Measurements from ENCODE around the gene TLK2. TPM values are rescaled to one million over a fixed set of nuclear protein-coding genes. Genes with fewer than 3 reads are reported as not detected.

TLK2 gene
- total and polyA plus RNA-seq, 5 donors: 14.6 to 29.1 (median 27.1) TPM

DNA sequence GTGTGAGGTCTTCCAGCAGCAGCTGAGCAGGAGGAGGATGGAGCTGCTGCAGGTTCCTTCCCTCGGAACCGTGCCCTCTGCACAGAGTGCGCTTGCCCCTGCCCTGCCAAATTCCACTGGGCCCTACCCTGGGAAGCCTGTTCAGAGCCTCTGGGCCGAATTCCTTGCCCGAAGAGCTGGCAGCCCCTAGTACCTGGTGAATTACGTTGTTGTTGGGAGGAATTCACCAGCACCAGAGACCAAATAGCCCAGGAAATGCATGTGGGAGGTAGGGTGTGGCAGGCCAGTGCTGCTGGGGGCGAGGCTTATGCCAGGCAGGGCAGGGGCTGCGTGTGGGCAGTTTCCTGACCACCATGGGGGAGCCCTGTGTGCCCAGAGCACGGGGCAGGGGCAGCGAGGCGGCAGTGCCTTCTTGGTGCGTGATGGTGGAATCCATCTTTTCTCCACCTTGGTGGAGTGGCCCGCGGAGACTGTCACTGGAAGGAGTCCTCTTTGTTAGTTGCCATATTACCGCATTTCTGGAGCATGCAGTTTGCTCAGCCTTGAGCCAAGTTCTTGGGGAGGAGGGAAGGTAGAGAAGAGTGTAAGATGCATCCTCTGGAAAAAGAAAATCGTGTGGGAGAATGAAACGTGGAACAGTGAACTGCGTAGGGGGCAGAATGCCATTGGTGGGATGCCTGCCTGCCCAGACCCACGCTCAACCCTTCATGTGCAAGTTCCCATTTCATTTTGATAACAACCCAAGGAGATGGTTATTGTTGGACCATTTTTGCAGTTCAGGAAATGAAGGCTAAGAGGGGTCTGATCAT is 151.1 kb downstream of the TLK2 start:
- intact Hi-C loops (cut with DNase I): no loop called here
- DNase-seq (no peak), ATAC-seq (no peak)
- no peak overlapping the region for H3K4me3 ChIP-seq (ENCODE audit: low read length)
- H3K27me3 ChIP-seq (ENCODE audit: control insufficient read depth, insufficient read depth): no peaks in the 10 kb centered on the region
- 62% methylated on average over 19 of the region's 19 CpGs for WGBS
- no peaks in the 10 kb centered on the region for H3K9me3 ChIP-seq (ENCODE audit: control insufficient read depth, low read length)
- H3K27ac ChIP-seq (ENCODE audit: low read length): no peak overlapping the region
- peaks cover 2% of the 10 kb centered on the region for H3K4me1 ChIP-seq (ENCODE audit: control insufficient read depth, insufficient read depth, low read length)

DNA sequence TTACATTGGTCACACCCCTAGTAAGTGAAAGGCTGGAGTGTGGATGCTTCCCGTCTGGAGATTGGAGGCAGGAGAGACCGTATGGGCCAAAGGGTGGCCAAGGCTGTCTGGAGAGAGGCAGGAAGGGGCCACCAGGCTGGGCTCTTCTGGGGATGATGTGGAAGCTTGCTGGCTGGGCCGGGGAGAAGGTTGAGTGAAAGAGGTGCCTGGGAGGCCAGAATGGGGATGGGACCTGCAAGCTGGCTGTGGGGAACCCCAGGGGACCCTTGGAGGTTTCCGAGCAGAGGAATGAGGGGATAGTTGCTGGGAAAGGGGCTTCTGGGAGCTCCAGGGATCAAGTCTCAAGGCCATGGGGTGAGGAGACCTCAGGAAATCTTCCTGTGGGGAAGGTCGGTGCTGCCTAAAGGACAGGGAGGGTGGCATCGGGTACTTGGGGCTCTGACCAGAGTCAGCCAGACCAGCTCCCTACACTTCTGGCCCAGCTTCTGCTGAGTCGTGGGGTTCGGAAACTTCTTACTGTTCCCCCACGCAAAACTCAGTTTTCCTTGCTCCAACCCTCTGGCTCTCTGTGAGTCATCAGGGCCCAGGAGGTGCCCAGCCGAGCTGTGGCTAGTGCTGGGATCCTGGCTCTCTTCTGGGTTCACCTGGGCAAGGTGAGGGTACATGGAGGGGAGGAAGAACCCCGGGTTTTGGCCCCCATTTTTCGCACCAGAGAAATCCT is 151.9 kb downstream of the TLK2 start:
- Histone ChIP-seq H3K9me3 (ENCODE audit: control insufficient read depth, low read length) (no peaks in the 10 kb centered on the region), H3K4me3 (ENCODE audit: low read length) (no peak overlapping the region), H3K27ac (ENCODE audit: low read length) (no peak overlapping the region), H3K27me3 (ENCODE audit: control insufficient read depth, insufficient read depth) (no peaks in the 10 kb centered on the region), H3K4me1 (ENCODE audit: control insufficient read depth, insufficient read depth, low read length) (peaks cover 2% of the 10 kb centered on the region)
- ATAC-seq (no peak), DNase-seq (no peak)
- intact Hi-C loops (cut with DNase I): no loop called here
- WGBS: 72% methylated on average over 12 of the region's 12 CpGs

DNA sequence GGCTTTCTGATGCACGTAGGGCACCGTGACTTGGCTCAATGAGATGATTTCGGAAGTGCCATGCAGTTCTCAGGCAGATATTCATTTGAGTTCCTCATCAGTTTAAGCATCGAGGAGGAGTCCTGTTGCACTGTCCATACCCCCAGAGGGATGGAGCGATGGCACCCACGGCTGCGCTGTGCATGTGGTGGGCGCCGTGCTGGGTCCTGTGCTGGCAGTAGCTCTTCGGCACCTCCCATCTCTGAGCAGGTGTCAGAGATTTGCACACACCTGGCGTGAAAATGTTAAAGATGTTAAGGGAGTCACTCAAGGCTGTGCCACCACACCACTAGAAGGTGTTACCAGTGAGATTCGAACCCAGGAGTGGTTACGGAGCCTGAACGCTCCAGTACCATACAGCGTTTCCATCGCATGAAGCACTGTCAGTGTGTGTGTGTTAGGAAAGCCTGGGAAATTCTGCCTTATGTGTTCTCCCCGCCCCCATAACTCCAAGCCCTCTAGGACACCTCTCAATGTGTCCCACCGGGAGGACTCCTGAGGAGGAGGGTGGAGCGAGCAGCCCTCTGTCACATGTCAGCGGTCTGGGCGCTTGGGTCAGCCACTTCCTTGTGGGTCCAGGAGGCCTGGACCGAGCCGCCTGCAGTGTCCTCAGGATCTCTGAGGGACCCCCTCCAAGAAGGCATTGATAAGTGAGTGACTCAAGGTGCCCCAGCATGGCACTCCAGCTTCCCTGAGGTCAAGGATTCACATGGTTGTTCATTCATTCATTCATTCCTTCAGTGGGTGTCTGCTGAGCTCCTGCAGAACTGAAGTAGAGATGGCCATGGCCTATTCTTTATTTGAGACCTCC is 152.7 kb downstream of the TLK2 start:
- intact Hi-C loops (cut with DNase I): no loop called here
- Histone ChIP-seq H3K4me3 (ENCODE audit: low read length) (no peak overlapping the region), H3K4me1 (ENCODE audit: control insufficient read depth, insufficient read depth, low read length) (no peaks in the 10 kb centered on the region), H3K27ac (ENCODE audit: low read length) (no peak overlapping the region), H3K27me3 (ENCODE audit: control insufficient read depth, insufficient read depth) (no peaks in the 10 kb centered on the region), H3K9me3 (ENCODE audit: control insufficient read depth, low read length) (no peaks in the 10 kb centered on the region)
- DNase-seq: no peak
- WGBS: 93% methylated on average over 23 of the region's 23 CpGs
- ATAC-seq: no peak

DNA sequence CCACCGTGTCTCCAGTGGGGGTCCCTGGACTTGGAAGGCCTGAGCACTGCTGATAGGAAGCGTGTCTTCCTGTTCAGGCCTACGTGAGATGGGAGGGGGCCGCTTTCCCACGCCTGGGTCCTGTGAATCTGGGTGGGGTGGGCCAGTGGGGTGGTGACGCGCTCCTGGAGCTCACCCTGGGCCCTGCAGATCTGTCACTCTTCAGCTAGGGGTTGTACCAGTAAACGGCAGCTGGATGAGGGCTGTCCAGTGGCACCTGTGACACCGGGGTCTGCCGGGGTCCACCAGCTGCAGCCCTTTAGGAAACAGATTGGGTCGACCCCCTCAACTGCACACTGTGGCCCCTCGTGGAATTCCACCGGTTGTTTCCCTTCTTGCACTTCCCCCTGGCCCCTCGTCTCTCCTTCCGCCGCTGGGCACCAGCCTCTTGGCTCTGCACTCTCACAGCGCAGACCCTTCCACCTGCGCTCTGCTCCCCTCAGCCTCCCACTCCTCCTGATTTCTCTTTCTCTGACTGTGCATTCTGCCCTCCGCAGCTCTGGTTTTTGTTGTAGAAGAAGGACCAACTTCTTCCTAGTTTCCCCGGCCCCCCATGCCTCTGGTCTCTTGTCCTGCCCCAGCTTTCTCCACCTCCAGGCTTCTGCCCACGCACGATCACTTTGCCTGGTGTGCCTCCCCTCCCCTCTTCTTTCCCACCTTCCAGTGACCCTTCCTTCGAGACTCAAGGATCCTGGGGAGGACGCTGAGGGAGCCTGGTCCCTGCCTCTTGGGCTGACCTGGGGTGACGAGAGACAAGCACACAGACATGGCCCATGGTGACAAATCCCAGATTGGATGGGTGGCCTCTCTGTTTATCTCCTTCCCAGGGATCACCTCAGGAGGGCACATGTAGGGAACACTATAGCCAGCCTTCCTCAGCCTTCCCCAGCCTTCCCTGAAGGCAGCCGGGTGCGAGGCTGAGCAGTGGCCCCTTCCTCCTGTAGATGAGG is 153.6 kb downstream of the TLK2 start:
- DNase-seq (no peak), ATAC-seq (no peak)
- Histone ChIP-seq H3K27ac (ENCODE audit: low read length) (no peak overlapping the region), H3K27me3 (ENCODE audit: control insufficient read depth, insufficient read depth) (no peaks in the 10 kb centered on the region), H3K9me3 (ENCODE audit: control insufficient read depth, low read length) (no peaks in the 10 kb centered on the region), H3K4me3 (ENCODE audit: low read length) (no peak overlapping the region), H3K4me1 (ENCODE audit: control insufficient read depth, insufficient read depth, low read length) (no peaks in the 10 kb centered on the region)
- intact Hi-C loops (cut with DNase I): no loop called here
- 73% methylated on average over 27 of the region's 27 CpGs for WGBS

DNA sequence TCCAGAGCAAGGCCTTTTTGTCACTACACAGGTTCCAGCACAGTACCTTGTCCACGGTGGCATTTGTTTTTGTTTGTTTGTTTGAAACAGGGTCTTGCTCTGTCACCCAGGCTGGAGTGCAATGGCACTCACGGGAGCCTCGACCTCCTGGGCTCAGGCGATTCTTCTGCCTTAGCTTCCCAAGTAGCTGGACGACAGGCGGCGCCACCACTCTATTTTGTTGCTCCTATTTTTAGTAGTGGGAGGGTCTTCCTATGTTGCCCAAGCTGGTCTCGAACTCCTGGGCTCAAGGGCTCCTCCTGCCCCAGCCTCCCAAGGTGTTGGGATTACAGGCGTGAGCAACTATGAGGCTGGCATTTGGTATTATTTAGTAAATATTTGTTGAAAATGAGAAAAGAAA is 159.2 kb downstream of the TLK2 start:
- ATAC-seq (no peak), DNase-seq (no peak)
- no peaks in the 10 kb centered on the region for H3K27me3 ChIP-seq (ENCODE audit: control insufficient read depth, insufficient read depth)
- 76% methylated on average over 9 of the region's 9 CpGs for WGBS
- no peaks in the 10 kb centered on the region for H3K4me1 ChIP-seq (ENCODE audit: control insufficient read depth, insufficient read depth, low read length)
- intact Hi-C loops (cut with DNase I): no loop called here
- no peak overlapping the region for H3K4me3 ChIP-seq (ENCODE audit: low read length)
- H3K27ac ChIP-seq (ENCODE audit: low read length): no peak overlapping the region
- H3K9me3 ChIP-seq (ENCODE audit: control insufficient read depth, low read length): no peaks in the 10 kb centered on the region

DNA sequence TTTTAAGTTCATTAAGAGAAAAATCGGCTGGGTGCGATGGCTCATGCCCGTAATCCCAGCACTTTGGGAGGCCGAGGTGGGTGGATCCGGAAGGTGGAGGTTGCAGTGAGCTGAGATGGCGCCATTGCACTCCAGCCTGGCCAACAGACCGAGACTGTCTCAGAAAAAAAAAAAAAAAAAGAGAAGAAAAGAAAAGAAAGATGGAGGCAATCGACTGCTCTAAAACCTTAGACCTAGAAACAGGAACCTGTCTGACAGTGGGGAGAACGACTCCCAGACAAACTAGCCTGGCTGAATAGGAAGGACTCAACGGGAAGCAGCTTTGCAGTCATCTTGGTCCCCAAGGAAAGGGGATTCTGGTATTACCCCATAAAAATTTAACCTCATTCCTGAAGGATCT is 162.5 kb downstream of the TLK2 start:
- no peak overlapping the region for H3K27ac ChIP-seq (ENCODE audit: low read length)
- 79% methylated on average over 10 of the region's 10 CpGs for WGBS
- no peaks in the 10 kb centered on the region for H3K4me1 ChIP-seq (ENCODE audit: control insufficient read depth, insufficient read depth, low read length)
- H3K9me3 ChIP-seq (ENCODE audit: control insufficient read depth, low read length): no peaks in the 10 kb centered on the region
- no peak overlapping the region for H3K4me3 ChIP-seq (ENCODE audit: low read length)
- H3K27me3 ChIP-seq (ENCODE audit: control insufficient read depth, insufficient read depth): no peaks in the 10 kb centered on the region
- no peak for DNase-seq
- intact Hi-C loops (cut with DNase I): no loop called here
- ATAC-seq: no peak

DNA sequence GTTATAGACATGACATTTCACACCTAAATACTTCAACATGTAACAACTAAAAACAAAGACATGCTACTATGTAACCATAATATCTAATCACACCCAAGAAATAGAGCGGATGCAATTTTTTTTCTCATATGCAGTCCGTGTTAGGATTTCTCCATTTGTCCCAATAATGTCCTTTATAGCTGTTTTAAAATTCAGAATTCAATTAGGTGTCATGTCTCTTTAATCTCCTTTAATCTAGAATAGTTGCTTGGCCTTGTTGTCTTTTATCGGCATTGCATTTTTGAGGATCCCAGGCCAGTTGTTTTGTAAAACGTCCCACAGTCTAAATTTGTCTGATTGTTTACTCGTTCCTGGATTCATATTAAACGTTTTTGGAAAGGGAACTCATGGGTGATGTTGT is 163.3 kb downstream of the TLK2 start:
- intact Hi-C loops (cut with DNase I): no loop called here
- no peak overlapping the region for H3K27ac ChIP-seq (ENCODE audit: low read length)
- 68% methylated on average over 6 of the region's 6 CpGs for WGBS
- no peaks in the 10 kb centered on the region for H3K4me1 ChIP-seq (ENCODE audit: control insufficient read depth, insufficient read depth, low read length)
- no peaks in the 10 kb centered on the region for H3K27me3 ChIP-seq (ENCODE audit: control insufficient read depth, insufficient read depth)
- H3K9me3 ChIP-seq (ENCODE audit: control insufficient read depth, low read length): no peaks in the 10 kb centered on the region
- no peak for DNase-seq
- H3K4me3 ChIP-seq (ENCODE audit: low read length): no peak overlapping the region
- ATAC-seq: no peak

DNA sequence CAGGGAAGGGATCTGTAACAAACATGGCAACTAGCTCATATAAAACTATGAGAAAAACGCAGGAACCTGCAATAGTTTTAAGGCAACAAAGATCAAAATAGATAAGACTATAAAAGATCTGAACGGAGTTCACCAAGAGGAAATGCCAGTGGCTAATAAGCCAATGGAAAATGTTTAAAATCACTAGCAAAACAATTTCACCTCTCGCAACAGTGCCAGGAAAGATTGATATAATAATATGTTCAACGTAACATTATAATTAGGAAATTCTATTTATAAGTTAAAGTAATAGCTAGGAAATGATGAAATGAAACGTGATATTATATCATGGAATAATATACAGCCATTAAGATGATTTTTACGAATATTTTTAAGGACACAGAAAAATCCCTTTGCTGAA is 164.9 kb downstream of the TLK2 start:
- DNase-seq: no peak
- intact Hi-C loops (cut with DNase I): no loop called here
- Histone ChIP-seq H3K27ac (ENCODE audit: low read length) (no peak overlapping the region), H3K9me3 (ENCODE audit: control insufficient read depth, low read length) (no peaks in the 10 kb centered on the region), H3K27me3 (ENCODE audit: control insufficient read depth, insufficient read depth) (no peaks in the 10 kb centered on the region), H3K4me1 (ENCODE audit: control insufficient read depth, insufficient read depth, low read length) (peaks cover 3% of the 10 kb centered on the region), H3K4me3 (ENCODE audit: low read length) (no peak overlapping the region)
- no peak for ATAC-seq
- WGBS: 76% methylated on average over 6 of the region's 6 CpGs

DNA sequence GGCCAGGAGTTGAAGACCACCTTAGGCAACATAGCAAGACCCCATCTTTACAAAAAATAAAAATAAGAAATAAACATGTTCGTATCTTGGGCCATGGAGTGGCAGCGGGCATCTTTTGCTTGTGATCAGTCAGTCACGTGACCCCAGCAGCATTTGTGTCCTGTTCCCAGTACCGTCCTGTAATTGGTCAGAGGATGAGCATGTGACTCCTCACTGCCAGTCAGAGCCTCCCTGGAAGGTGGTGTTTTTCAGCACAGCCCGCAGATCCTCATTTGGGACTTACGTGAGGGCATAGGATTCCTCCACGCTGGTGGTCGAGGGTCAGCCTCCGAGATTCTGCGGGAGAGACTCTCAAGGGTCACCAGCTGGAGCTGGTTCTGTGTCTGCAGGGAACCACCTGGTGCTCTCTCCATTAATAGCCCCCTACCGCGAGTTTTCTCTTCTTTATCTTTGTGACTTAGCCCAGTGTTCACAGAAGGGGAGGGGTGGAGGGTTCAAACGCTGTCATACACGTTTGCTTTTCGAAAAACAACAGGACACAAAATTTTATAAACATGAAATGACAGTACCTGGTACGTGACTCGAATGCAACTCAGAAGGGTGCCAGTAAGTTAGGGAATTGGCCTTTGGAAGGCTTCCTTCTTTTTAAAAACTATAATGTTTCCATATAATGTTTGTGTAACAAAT is 166.0 kb downstream of the TLK2 start:
- DNase-seq: no peak
- intact Hi-C loops (cut with DNase I): no loop called here
- WGBS: 69% methylated on average over 17 of the region's 17 CpGs

More for the DNA sequence above, 166.0 kb downstream of the TLK2 start:
- Histone ChIP-seq H3K4me1 (ENCODE audit: control insufficient read depth, insufficient read depth, low read length) (peaks cover 7% of the 10 kb centered on the region), H3K27me3 (ENCODE audit: control insufficient read depth, insufficient read depth) (no peaks in the 10 kb centered on the region), H3K27ac (ENCODE audit: low read length) (no peak overlapping the region), H3K9me3 (ENCODE audit: control insufficient read depth, low read length) (no peaks in the 10 kb centered on the region), H3K4me3 (ENCODE audit: low read length) (no peak overlapping the region)
- ATAC-seq: no peak

All from right cardiac atrium (tissue), 5 donors.